Transverse colon (tissue), 4 donors: Measurements from ENCODE around the gene PMEL.

Experiments used
- CTCF ChIP-seq, 5 experiments: fragments of 200-600 bp in 3 of 5; fragments of 450-650 bp in 2 of 5; sonication (generic) in 3 of 5; IDR thresholded peaks; 1 replicate in 2 of 5; 2 replicates in 3 of 5; pipeline ENCODE4 v1.5.1; 2016 to 2017; ENCODE audit warnings: antibody characterized with exemption in 5 of 5, inconsistent platforms in 3 of 5, mild to moderate bottlenecking in 2 of 5, moderate library complexity in 1 of 5
- POLR2AphosphoS5 ChIP-seq, 3 donors: sonication (generic); formaldehyde crosslinking; IDR thresholded peaks; one replicate each; pipeline ENCODE4 v1.6.1; 2016; ENCODE audit warnings: antibody characterized with exemption in 3 of 3

- no peak for TF ChIP-seq POLR2AphosphoS5 (IDR thresholded peaks at IDR 0.05)
- no peak for TF ChIP-seq CTCF (IDR thresholded peaks at IDR 0.05)
Measured at GRCh38 chr12:56011509-56012090, 45.8 kb upstream of the PMEL start.
